Endothelial cell of umbilical vein (primary cell): ENCODE results near the gene PEAR1. TPM values are rescaled to one million over a fixed set of nuclear protein-coding genes. Genes with fewer than 3 reads are reported as not detected.

Source experiments
- BruUV-seq: library from RNA; stranded (reverse); fragments of 400-500 nt; replicated peaks from 2 replicates; lab custom pipeline; 2021; lab: Mats Ljungman, UMichigan
- CTCF ChIA-PET: fragments of 300-600, 350-600 bp; sonication (Branson Sonifier 250); formaldehyde crosslinking; loops from one replicate; lab custom pipeline; 2021; ENCODE audit warnings: antibody characterized with exemption, inconsistent platforms; lab: Charles Lee
- POLR2A ChIA-PET: fragments of 300-600, 350-600 bp; sonication (Branson Sonifier 250); formaldehyde crosslinking; loops from one replicate; lab custom pipeline; 2021; ENCODE audit warnings: antibody characterized with exemption, inconsistent platforms; lab: Charles Lee
- DNase-seq: peaks from one replicate; pipeline ENCODE4 v3.0.0-alpha.2; 2011; ENCODE audit warnings: low read depth, low spot score
- FAIRE-seq: peaks from 2 replicates; lab custom pipeline; 2011; peaks lifted over from hg19 to GRCh38; lab: Jason Lieb, UNC
- H2AFZ ChIP-seq: 2 replicates; pipeline ENCODE4 v1.6.0; 2012; ENCODE audit warnings: low read depth, low read length, control low read depth, inconsistent platforms
- H3K27ac ChIP-seq: 2 replicates; pipeline ENCODE4 v1.5.1; 2011; ENCODE audit warnings: low read depth, mild to moderate bottlenecking, control low read depth, low read length, moderate library complexity; ENCODE audit not compliant: insufficient read depth
- H3K27me3 ChIP-seq, 2 experiments: 2 replicates each; pipeline versions ENCODE4 v1.6.0 to v1.6.1; 2011; ENCODE audit warnings: low read length in 2 of 2, mixed read lengths in 1 of 2; ENCODE audit not compliant: control insufficient read depth in 2 of 2, insufficient read depth in 2 of 2
- H3K36me3 ChIP-seq, 2 experiments: 2 replicates in 1 of 2; 3 replicates in 1 of 2; pipeline ENCODE4 v1.5.1; 2011; ENCODE audit warnings: low read length in 2 of 2, mild to moderate bottlenecking in 1 of 2, moderate library complexity in 1 of 2; ENCODE audit not compliant: control insufficient read depth in 2 of 2, insufficient read depth in 2 of 2; ENCODE audit errors: extremely low read depth in 1 of 2
- H3K4me1 ChIP-seq: 3 replicates; pipeline ENCODE4 v1.5.1; 2011; ENCODE audit warnings: mild to moderate bottlenecking, low read length; ENCODE audit not compliant: control insufficient read depth, insufficient read depth; ENCODE audit errors: extremely low read depth
- H3K4me2 ChIP-seq: 2 replicates; pipeline ENCODE4 v1.6.1; 2011; ENCODE audit warnings: low read length, control low read depth, mixed read lengths; ENCODE audit not compliant: insufficient read depth
- H3K4me3 ChIP-seq, 3 experiments: fragments of 200-600 bp in 1 of 3; sonication (generic), shearing (Covaris generic) in 1 of 3; replicated peaks in 1 of 3; 2 replicates each; pipeline ENCODE4 v1.5.1; 2011 to 2016; ENCODE audit warnings: control low read depth in 3 of 3, low read length in 3 of 3, mild to moderate bottlenecking in 2 of 3, inconsistent platforms in 1 of 3, low read depth in 1 of 3, moderate library complexity in 1 of 3; ENCODE audit not compliant: insufficient read depth in 1 of 3
- H3K79me2 ChIP-seq: 2 replicates; pipeline ENCODE4 v1.6.0; 2012; ENCODE audit warnings: low read length, inconsistent platforms; ENCODE audit not compliant: control insufficient read depth, insufficient read depth
- H3K9ac ChIP-seq: replicated peaks from 2 replicates; pipeline ENCODE3; 2011; ENCODE audit warnings: low read length, control low read depth; ENCODE audit not compliant: insufficient read depth; ENCODE audit errors: extremely low read depth
- H3K9me1 ChIP-seq: replicated peaks from 3 replicates; pipeline ENCODE4 v1.6.0; 2011; ENCODE audit warnings: mild to moderate bottlenecking, low read length; ENCODE audit not compliant: control insufficient read depth, insufficient read depth; ENCODE audit errors: extremely low read depth
- H3K9me3 ChIP-seq: replicated peaks from 2 replicates; pipeline ENCODE4 v1.5.1; 2012; ENCODE audit warnings: low read length, inconsistent platforms; ENCODE audit not compliant: control insufficient read depth, insufficient read depth
- H4K20me1 ChIP-seq: replicated peaks from 2 replicates; pipeline ENCODE3; 2011; ENCODE audit warnings: mild to moderate bottlenecking, low read length; ENCODE audit not compliant: control insufficient read depth, insufficient read depth; ENCODE audit errors: extremely low read depth
- CTCF ChIP-seq, 2 donors: IDR thresholded peaks; 1 replicate in 1 of 2; 2 replicates in 1 of 2; pipeline ENCODE4 v1.5.1; 2011; ENCODE audit warnings: low read length in 2 of 2, mild to moderate bottlenecking in 2 of 2, moderate library complexity in 2 of 2, control low read depth in 1 of 2, inconsistent platforms in 1 of 2, low read depth in 1 of 2; ENCODE audit not compliant: insufficient read depth in 1 of 2; ENCODE audit errors: extremely low read depth in 1 of 2
- EZH2 ChIP-seq: IDR thresholded peaks from 2 replicates; pipeline ENCODE4 v1.6.1; 2012; ENCODE audit warnings: borderline replicate concordance, low read depth, mild to moderate bottlenecking, moderate library complexity, low read length, inconsistent platforms; ENCODE audit not compliant: severe bottlenecking
- FOS ChIP-seq: IDR thresholded peaks from 2 replicates; pipeline ENCODE4 v1.6.1; 2011; ENCODE audit warnings: mild to moderate bottlenecking, low read length, moderate library complexity, borderline replicate concordance; ENCODE audit not compliant: insufficient read depth
- GATA2 ChIP-seq: IDR thresholded peaks from 2 replicates; pipeline ENCODE4 v1.7.0; 2011; ENCODE audit warnings: low read depth, mild to moderate bottlenecking, moderate library complexity, mixed read lengths, low read length; ENCODE audit not compliant: insufficient read length, insufficient read depth
- JUN ChIP-seq: IDR thresholded peaks from 2 replicates; pipeline ENCODE4 v1.6.1; 2011; ENCODE audit warnings: borderline replicate concordance, low read depth; ENCODE audit not compliant: insufficient read length, insufficient read depth
- MYC ChIP-seq: IDR thresholded peaks from one replicate; pipeline ENCODE4 v1.6.1; 2011; ENCODE audit warnings: mild to moderate bottlenecking, low read depth, low read length
- POLR2A ChIP-seq: IDR thresholded peaks from 2 replicates; pipeline ENCODE4 v1.6.1; 2012; ENCODE audit warnings: low read depth, mild to moderate bottlenecking, control low read depth, low read length
- POLR2AphosphoS5 ChIP-seq: IDR thresholded peaks from 2 replicates; pipeline ENCODE4 v1.6.1; 2012; ENCODE audit warnings: low read depth, mild to moderate bottlenecking, control low read depth, low read length, moderate library complexity; ENCODE audit not compliant: insufficient read depth
- dilution Hi-C: fragments of 300-500 bp; cut with MboI; formaldehyde crosslinking; loops from one replicate; pipeline ENCODE4 v1.15.0; 2019; ENCODE audit warnings: low sequenced_read_pairs; ENCODE audit not compliant: extremely low pct_ligation_motif_present
- intact Hi-C: fragments of 100-400 bp; cut with micrococcal nuclease; formaldehyde crosslinking; loops from one replicate; pipeline ENCODE4 v1.10.0; 2022
- polyA plus RNA-seq, 4 experiments: library from polyadenylated mRNA; depleted of rRNA in 3 of 4; stranded (reverse) in 3 of 4; unstranded in 1 of 4; fragments of >200 nt; gene quantifications; 2 replicates each; pipeline versions ENCODE4 v1.2.1 to v1.2.3, GENCODE V29; 2011 to 2012; ENCODE audit warnings: missing spikeins in 1 of 4
- total RNA-seq: library from RNA; stranded (reverse); gene quantifications from 2 replicates; pipeline ENCODE4 v1.2.3, GENCODE V29; 2021
- TF ChIP-seq, protein P1 (sequence below): IDR thresholded peaks from 2 replicates; pipeline ENCODE4 v1.6.1; 2011; ENCODE audit not compliant: insufficient read depth, insufficient read length

The PEAR1 gene
- total and polyA plus RNA-seq, 2 donors (not counting 3 experiments of a cell fraction or from before 2014, with no cell fraction given) = 90.7 to 106 TPM

DNA sequence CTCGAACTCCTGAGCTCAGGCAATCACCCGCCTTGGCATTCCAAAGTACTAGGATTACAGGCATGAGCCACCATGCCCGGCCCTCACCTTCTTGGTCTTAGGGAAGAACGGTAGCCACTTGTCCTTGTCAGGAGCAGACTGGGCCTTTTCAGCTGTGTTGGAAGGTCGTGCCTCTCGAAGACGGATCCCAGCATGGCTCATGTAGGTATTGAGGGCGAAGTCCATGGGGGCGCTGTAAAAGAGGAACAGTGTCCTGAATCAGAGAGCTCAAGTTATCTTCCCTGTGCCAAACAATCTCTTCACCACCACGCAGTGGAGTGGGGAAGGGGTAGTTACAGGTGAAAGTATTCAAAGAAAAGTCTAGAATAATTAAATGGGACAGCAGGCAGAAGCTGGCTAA lies 62.8 kb downstream of the PEAR1 start:
- intact Hi-C loops = no loop called here
- Histone ChIP-seq H3K27me3 (no peaks in the 10 kb centered on the region), H3K79me2 (no peaks in the 10 kb centered on the region), H3K4me1 (peaks cover 6% of the 10 kb centered on the region), H3K4me3 (no peak overlapping the region), H3K9me1 (no peaks in the 10 kb centered on the region), H2AFZ (no peak overlapping the region), H3K36me3 (peaks cover 8 to 28% of the 10 kb centered on the region in 2 experiments), H3K9me3 (no peaks in the 10 kb centered on the region), H3K4me2 (no peak overlapping the region), H4K20me1 (no peaks in the 10 kb centered on the region), H3K27ac (no peak overlapping the region), H3K9ac (no peak overlapping the region)
- DNase-seq (no peak), FAIRE-seq (no peak)
- dilution Hi-C loops = no loop called here
- POLR2A ChIA-PET = no interaction called here
- CTCF ChIA-PET = interaction anchor here (2.0 kb wide), 1 partner anchor 118 kb away, joined by 8 read pairs; no protein-coding TSS in a partner anchor
- no TSS peak for BruUV-seq
- no peak for TF ChIP-seq FOS
- no peak for TF ChIP-seq CTCF (IDR thresholded peaks at IDR 0.05; ENCODE audit: extremely low read depth in 1 of 2, insufficient read depth in 1 of 2, low read depth in 1 of 2, low read length in 2 of 2)
- TF ChIP-seq GATA2 = no peak
- no peak for TF ChIP-seq POLR2A
- TF ChIP-seq MYC = no peak
- TF ChIP-seq JUN = no peak
- TF ChIP-seq, protein P1, sequence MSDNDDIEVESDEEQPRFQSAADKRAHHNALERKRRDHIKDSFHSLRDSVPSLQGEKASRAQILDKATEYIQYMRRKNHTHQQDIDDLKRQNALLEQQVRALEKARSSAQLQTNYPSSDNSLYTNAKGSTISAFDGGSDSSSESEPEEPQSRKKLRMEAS = no peak
- TF ChIP-seq EZH2 = no peak
- TF ChIP-seq POLR2AphosphoS5 = no peak
